GM12891 (cell line): ENCODE data around the gene P4HA2.
A peak's percentile ranks its signal among the peaks of the same experiment; 100 is the strongest.

Source experiments
- DNase-seq: peaks from one replicate; pipeline ENCODE4 v3.0.0; 2011; ENCODE audit warnings: low spot score; ENCODE audit not compliant: insufficient read length
- FAIRE-seq: peaks from 2 replicates; lab custom pipeline; 2011; peaks lifted over from hg19 to GRCh38; lab: Jason Lieb, UNC
- PAX5 ChIP-seq: IDR thresholded peaks from 2 replicates; pipeline ENCODE4 v1.6.1; 2011; ENCODE audit warnings: low read length, moderate library complexity, mild to moderate bottlenecking; ENCODE audit not compliant: insufficient read depth, severe bottlenecking
- POLR2A ChIP-seq: IDR thresholded peaks from 2 replicates; pipeline ENCODE4 v1.6.1; 2011; ENCODE audit warnings: low read depth, low read length, control low read depth
- POLR2AphosphoS5 ChIP-seq: IDR thresholded peaks from 2 replicates; pipeline ENCODE4 v1.6.1; 2011; ENCODE audit warnings: low read depth, low read length, control low read depth
- POU2F2 ChIP-seq: IDR thresholded peaks from 2 replicates; pipeline ENCODE4 v1.6.1; 2011; ENCODE audit warnings: low read depth, mild to moderate bottlenecking, control low read depth, low read length, moderate library complexity
- SPI1 ChIP-seq: IDR thresholded peaks from 2 replicates; pipeline ENCODE4 v1.6.1; 2011; ENCODE audit warnings: low read depth, low read length, control low read depth
- TAF1 ChIP-seq: IDR thresholded peaks from 2 replicates; pipeline ENCODE4 v1.6.1; 2011; ENCODE audit warnings: low read depth, low read length, control low read depth

Gene P4HA2

DNA sequence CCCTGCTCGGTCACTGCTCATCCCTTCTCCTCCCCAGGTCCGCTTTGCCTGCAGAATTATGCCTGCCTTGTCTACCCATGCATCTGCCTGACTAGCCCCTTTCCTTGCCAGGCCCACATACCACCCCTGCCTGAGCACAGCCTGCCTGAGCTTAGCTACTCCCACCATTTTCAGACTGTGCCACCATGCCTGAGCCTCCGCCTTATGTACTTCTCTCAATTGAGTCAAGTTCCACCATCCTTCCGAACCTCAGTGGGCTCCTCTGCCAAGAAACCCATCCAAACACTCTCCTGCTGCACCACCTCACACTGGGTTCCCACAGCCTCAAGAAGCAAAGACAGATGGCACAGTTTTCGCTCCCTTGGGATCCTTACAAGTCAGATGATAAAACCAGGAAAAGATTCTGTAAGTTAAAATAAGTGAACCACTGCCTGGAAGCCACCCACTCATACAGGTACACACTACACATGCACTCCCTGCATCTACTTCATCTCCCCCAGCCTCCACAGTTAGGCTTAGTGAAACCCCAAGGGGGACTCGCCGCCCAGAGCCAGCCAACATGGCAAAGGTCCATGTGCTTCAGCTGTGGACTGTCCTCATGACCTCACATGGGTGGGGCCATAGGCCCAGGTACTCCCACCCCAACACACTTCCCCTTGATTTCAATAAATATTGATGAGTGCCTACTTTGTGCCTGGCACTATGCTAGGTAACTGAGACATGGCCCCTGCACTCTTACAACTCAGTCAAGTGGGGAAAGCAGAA is 23.1 kb downstream of the P4HA2 start:
- FAIRE-seq (no peak), DNase-seq (no peak)
- TF ChIP-seq POU2F2: no peak
- TF ChIP-seq POLR2AphosphoS5: no peak
- TF ChIP-seq POLR2A: no peak
- TF ChIP-seq SPI1: no peak
- TF ChIP-seq PAX5: no peak
- TF ChIP-seq TAF1: no peak

DNA sequence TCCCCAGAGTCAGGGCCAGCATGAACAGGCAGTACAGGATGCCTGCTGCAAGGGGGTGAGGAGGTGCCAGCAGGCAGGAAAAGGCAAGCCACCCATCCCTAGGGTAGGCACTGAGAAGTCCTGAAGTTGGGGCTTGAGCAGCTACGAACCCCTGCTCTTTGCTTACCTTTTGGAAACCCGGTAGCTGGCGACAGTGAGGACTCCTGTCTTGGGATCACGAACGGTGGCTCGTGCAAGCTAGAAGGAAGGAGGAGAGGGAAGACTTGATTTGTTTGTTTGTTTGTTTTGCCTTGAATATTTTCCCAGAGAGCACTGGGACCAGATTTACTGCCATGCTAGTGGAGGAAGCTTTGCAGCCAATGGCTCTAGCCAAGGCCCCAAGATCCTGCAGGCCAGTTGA is 23.7 kb downstream of the P4HA2 start:
- TF ChIP-seq POLR2A (no peak), TAF1 (no peak), PAX5 (no peak), POLR2AphosphoS5 (no peak), POU2F2 (no peak), SPI1 (no peak)
- FAIRE-seq (no peak), DNase-seq (no peak)

DNA sequence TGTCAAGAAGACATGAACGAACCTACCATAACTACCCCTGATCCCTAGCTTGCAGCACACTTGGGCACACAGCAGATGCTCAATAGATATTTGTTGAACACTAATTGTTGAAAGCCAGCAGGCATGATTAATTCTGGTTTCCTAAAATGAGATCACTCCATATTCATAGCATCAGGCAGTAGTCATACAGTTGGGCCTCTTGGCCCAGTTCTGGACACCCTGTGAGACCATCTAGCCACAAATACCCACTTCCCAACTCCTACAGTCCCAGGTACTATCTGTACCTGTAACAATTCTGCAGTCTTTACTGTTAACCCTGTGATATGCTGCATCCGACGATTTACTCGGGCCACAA is 24.2 kb downstream of the P4HA2 start:
- TF ChIP-seq POLR2A: no peak
- 0 out of 2 replicates have a peak, but pooled peaks have one; percentile 23 for TF ChIP-seq SPI1
- no peak for TF ChIP-seq TAF1
- peak; percentile 16 for FAIRE-seq
- no peak for DNase-seq

DNA sequence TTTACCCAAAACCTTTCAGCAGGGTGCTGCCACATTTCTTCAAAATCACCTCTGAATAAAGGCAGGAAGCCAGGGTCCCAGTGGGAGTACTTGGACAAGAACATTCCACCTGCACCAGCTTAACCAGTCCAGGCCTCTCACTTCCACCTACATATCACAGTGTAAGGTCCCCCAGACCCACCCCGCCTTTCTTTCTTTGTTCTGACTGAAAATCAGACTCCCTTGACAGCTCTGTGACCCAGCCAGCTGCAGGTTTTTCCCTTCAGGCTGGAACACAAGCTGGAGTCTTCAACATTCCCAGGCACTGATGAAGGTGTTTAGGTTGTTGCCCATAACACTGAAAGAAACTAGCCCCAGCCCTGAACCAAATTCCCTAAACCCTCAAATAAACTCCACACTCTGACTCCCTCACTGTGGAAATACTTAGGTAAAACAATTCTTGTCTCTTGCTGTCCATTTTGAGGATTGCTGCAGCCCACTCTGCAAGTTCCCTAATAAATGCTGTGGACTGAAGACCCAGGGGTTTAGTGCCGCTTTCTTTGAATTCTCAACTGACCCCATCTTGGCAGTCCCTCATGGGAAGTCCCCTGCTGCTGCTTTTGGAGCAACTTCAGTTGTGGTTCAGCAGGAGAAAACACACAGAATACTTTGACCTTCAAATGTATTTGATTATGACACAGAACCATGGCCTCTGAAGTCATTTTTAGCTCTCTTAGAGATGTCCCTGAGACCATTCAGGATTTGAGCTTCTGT is 24.8 kb downstream of the P4HA2 start:
- DNase-seq (no peak), FAIRE-seq (peak; percentile 26)
- no peak for TF ChIP-seq POLR2AphosphoS5
- TF ChIP-seq SPI1: no peak
- no peak for TF ChIP-seq POU2F2
- no peak for TF ChIP-seq POLR2A
- TF ChIP-seq PAX5: no peak
- no peak for TF ChIP-seq TAF1

DNA sequence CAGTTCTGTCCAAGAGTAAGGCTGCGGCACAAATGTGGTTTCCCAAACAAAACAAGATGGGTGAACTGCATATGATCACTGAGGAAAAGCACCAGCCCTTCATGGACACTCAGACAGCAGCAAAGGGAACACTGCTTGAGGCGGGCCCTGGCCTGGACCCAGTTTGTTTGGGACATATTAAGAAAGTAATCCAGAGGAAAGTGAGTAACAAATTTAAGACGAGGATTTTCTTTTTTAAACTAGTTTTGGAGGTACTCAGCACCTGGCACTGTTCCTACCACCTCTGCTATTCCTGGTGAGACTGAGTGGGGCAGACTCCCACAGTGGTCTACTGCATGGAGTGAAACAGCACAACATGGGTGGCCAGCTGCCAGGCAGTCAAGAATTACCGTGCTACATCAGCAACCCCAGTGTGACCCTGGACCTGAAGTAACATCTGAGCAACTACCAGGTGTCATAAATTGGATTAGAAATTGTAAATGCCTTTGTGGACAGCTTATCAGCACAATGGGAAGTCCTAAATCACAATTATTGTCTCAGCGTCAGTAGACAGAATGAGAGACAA is 28.5 kb downstream of the P4HA2 start:
- TF ChIP-seq POLR2AphosphoS5 (no peak), PAX5 (no peak), TAF1 (no peak), POU2F2 (no peak), POLR2A (no peak), SPI1 (no peak)
- DNase-seq (no peak), FAIRE-seq (no peak)

DNA sequence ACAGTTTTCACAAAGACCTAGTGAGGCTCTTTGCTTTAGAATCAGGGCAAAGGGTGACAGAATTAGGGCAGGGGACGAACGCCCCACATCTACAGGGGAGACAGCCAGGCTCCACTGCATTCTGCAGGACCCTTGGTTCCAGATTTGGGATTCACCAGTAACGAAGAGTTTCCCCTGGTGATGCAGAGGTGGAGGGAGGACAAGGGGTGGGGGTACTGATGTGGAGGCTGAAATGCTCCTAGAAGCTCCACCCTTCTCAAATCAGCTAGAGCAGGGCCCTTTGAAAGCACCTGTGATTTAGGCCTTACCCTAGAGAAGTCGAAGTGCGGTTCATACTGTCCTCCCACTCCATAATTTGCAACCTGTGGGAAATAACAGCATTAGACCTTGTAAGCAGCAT is 29.1 kb downstream of the P4HA2 start:
- FAIRE-seq (no peak), DNase-seq (no peak)
- no peak for TF ChIP-seq TAF1
- TF ChIP-seq POLR2A: no peak
- TF ChIP-seq PAX5: no peak
- TF ChIP-seq POU2F2: no peak
- TF ChIP-seq POLR2AphosphoS5: no peak
- no peak for TF ChIP-seq SPI1

DNA sequence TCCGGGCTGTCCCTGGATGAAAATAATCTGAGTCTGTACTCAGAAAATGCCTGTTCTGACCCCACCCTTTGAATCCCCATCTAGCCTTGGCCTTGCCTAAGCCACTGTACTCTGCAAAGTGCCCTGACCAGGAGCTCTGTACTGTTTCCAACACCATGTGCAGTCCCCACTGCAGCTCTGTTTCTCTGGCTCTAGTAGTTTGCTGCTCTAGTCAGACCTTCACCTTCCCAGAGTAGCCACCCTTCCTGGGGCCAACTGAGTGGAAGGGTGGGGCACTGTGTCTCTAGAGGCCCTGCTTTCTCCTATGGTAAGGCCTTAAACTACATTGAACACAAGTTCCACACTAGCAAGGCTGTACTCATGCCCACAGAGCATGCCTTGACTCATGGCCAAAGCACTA is 31.9 kb downstream of the P4HA2 start:
- TF ChIP-seq TAF1 (no peak), POLR2AphosphoS5 (no peak)
- no peak for FAIRE-seq
- DNase-seq: no peak

DNA sequence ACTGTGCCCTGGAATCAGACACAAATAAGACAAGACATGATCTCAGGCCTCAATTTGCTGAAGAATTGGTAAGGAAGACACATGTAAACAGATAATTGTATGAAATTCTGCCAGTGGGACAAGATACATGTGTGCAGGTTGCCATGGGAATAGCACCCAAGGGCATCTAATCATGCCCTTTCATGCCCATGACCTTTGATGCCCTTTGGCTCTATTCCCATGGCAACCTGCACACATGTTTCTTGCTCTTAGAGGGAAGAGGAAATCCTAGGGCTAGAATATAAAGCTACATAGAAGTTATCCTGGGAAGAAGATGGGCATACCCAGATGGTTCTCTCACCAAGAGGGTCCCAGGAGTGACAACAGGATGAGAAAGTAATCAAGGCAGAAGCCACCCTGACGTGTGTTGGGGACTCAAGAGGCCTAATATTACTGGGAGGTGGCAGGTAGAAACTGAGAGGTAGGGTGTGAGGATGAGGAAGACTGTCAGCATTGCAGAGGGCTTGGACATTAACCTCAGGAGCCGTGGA is 34.4 kb downstream of the P4HA2 start:
- no peak for DNase-seq
- TF ChIP-seq POLR2AphosphoS5 (no peak), POLR2A (no peak), PAX5 (no peak), POU2F2 (no peak), TAF1 (no peak), SPI1 (no peak)
- no peak for FAIRE-seq

DNA sequence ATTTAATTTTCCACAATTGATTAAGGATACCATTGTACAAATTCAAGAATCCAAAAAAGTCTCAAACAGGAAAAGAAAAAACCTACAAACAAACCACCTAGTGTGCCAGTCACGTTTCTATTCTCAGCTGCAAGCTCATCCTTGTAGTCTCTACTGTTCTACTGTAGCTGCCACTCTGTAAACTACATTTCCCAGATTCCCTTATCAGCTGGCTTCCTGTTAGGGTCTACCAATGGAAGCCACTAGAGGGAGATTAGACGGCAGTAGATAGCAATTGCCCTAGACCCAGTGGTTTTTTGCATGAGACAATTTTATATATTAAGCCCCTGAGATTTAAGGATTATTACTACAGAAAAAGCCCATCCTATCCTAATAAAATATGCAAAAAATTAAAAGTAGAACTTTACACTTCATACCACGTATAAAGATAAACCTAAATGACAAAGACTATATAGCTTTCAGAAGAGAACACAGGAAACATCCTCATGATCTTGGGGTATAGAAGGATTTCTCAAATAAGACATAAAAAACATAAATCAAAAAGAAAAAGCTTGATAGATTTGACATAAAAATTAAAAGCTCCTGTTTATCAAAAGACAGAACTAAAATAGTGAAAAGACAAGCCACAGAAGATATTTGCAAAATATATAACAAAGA is 37.4 kb downstream of the P4HA2 start:
- DNase-seq (peak; percentile 43), FAIRE-seq (peak; percentile 67)
- TF ChIP-seq POLR2A (no peak), SPI1 (no peak), TAF1 (no peak), POU2F2 (no peak), POLR2AphosphoS5 (no peak), PAX5 (no peak)
